GM12873 (cell line): ENCODE data around the gene RNF13.
A peak's percentile ranks its signal among the peaks of the same experiment; 100 is the strongest.

Experiments used
- TF ChIP-seq, protein P1 (sequence below): IDR thresholded peaks from 2 replicates; pipeline ENCODE4 v1.5.1; 2012; ENCODE audit warnings: low read depth, mild to moderate bottlenecking, moderate library complexity, low read length, control low read depth; ENCODE audit not compliant: insufficient read depth; ENCODE audit errors: missing control alignments

The RNF13 gene

DNA sequence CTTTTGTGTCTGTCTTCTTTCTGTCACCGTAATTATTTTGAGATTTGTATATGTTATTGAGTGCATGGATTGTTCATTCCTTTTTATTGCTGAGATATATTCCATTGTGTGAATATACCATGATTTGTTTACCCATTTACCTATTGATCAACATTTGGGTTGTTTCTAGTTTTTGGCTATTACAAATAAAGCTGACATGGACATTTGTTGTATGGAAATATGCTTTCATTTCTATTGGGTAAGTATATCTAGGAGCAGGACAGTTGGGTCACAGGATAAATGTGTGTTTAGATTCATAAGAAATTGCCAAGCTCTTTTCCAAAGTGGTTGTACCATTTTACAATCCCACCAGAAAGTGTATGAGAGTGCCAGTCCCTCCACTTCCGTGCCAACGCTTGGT, 106.5 kb downstream of the RNF13 start:
- TF ChIP-seq, protein P1, sequence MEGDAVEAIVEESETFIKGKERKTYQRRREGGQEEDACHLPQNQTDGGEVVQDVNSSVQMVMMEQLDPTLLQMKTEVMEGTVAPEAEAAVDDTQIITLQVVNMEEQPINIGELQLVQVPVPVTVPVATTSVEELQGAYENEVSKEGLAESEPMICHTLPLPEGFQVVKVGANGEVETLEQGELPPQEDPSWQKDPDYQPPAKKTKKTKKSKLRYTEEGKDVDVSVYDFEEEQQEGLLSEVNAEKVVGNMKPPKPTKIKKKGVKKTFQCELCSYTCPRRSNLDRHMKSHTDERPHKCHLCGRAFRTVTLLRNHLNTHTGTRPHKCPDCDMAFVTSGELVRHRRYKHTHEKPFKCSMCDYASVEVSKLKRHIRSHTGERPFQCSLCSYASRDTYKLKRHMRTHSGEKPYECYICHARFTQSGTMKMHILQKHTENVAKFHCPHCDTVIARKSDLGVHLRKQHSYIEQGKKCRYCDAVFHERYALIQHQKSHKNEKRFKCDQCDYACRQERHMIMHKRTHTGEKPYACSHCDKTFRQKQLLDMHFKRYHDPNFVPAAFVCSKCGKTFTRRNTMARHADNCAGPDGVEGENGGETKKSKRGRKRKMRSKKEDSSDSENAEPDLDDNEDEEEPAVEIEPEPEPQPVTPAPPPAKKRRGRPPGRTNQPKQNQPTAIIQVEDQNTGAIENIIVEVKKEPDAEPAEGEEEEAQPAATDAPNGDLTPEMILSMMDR: no peak

DNA sequence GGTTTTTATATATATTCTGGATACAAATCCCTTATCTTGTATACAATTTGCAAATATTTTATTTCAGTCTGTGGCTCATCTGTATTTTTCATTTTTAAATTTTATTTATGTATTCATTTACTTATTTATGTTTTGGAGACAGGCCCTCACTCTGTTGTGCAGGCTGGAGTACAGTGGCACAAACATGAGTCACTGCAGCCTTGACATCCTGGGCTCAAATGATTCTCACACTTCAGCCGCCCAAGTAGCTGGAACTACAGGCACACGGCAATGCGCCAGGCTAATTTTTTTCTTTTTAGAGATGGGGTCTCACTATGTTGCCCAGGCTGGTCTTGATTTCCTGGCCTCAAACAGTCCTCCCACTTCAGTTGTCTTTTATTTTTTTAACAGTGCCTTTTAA, 107.1 kb downstream of the RNF13 start:
- TF ChIP-seq, protein P1: no peak

DNA sequence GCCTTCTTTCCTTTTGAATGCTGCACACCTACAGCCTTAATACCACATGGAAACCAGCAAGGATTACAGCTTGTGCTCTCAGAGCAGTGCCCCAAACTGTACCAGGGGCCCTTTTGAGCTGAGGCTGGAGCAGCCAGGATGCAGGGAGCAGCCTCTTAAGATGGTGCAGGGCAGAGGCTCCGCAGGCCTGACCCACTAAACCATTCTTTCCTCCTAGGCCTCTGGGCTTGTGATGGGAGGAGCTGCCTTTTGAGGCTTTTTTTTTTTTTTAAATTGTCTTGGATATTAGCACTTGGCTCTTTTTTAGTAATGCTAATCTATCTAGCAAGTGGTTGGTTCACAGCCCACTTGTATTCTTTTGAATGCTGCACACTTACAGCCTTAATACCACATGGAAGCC, 120.0 kb downstream of the RNF13 start:
- TF ChIP-seq, protein P1: no peak

DNA sequence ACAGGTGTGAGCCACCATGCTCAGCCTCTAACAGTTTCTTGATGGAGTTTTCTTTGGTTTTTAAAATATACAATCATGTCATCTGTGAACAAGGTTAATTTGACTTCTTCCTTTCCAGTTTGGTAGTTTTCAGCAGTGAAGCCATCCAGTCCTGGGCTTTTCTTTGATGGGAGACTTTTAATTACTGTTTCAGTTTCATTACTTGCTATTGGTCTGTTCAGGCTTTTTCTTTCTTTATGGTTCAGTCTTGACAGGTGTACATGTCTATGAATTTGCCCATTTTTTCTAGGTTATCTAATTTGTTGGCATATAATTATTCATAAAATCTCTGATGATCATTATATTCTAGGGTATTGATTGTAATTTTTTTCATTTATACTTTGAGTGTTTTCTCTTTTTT, 120.8 kb downstream of the RNF13 start:
- TF ChIP-seq, protein P1: no peak

DNA sequence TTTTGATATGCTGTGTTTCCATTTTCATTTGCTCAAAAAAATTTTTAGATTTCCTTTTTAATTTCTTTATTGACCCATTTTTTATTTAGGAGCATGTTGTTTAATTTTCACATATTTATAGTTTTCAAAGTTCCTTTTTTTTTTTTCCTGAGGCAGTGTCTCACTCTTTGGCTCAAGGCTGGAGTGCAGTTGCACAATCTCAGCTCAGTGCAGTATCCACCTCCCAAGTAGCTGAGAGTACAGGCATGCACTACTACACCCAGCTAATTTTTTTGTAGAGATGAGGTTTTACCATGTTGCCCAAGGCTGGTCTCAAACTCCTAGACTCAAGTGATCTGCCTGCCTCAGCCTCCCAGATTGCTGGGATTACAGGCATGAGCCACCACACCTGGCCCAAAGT, 121.5 kb downstream of the RNF13 start:
- TF ChIP-seq, protein P1: no peak

DNA sequence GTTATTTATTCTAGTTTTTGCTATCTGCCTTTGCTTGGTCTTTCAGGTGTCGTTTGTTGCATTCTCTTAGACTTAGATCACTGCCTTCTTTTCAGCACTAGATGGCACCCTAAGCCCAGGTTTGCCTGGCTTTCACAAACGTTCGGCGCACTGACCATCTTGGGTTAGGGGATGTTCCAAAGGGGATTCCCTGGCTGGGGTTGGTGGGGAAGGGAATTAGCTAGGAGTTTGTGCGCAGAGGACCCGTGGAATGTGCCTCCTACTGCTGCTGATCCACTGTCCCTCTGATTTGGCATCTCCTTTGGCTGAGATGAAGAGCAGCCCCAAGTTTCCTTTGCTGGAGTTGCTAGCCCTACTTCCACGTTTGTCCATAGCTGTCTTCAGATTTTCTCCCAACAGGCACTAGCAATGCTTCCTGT, 123.8 kb downstream of the RNF13 start:
- TF ChIP-seq, protein P1: peak; percentile 79

DNA sequence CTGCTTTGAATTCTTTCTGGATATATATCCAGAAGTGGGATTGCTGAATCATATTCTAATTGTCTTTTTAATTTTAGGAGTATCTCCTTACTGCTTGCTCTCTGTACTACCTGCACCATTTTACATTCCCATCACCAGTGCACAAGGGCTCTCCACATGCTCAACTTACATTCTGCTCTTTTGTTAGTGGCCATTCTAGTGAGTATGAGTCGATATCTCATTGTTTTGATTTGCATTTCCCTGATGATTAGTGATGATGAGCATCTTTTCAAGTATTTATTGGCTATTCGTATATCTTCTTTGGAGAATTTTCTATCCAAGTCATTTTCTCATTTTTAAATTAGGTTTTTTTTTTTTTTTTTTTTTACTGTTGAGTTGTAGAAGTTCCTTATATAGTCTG, 128.2 kb downstream of the RNF13 start:
- TF ChIP-seq, protein P1: no peak
